KMS-11 (cell line): ENCODE measurements around the gene LHFPL6.

ENCODE experiments used
- H2AFZ ChIP-seq: fragments of 200-600 bp; sonication (generic); 2 replicates; pipeline ENCODE4 v1.6.1; 2016; ENCODE audit warnings: antibody characterized with exemption, mixed run types, low read depth
- H3K27ac ChIP-seq: fragments of 200-600 bp; sonication (generic); 2 replicates; pipeline ENCODE4 v1.6.1; 2016; ENCODE audit warnings: mild to moderate bottlenecking, mixed run types
- H3K27me3 ChIP-seq: fragments of 200-600 bp; sonication (generic); 2 replicates; pipeline ENCODE4 v1.6.1; 2017; ENCODE audit warnings: mild to moderate bottlenecking, low read depth, mixed run types, moderate library complexity; ENCODE audit not compliant: insufficient read depth
- H3K36me3 ChIP-seq: fragments of 200-600 bp; sonication (generic); 2 replicates; pipeline ENCODE4 v1.6.1; 2017; ENCODE audit warnings: mild to moderate bottlenecking, mixed run types; ENCODE audit not compliant: insufficient read depth
- H3K4me1 ChIP-seq: fragments of 200-600 bp; sonication (generic); 2 replicates; pipeline ENCODE4 v1.6.1; 2016; ENCODE audit warnings: mild to moderate bottlenecking, low read depth, mixed run types; ENCODE audit not compliant: poor library complexity, severe bottlenecking
- H3K4me2 ChIP-seq: fragments of 200-600 bp; sonication (generic); 2 replicates; pipeline ENCODE4 v1.7.0; 2016; ENCODE audit warnings: mild to moderate bottlenecking, mixed run types
- H3K4me3 ChIP-seq: fragments of 200-600 bp; sonication (generic); IDR thresholded peaks from 2 replicates; pipeline ENCODE4 v1.6.1; 2017; ENCODE audit warnings: low read depth, low read length, mixed read lengths; ENCODE audit not compliant: insufficient read depth
- H3K79me2 ChIP-seq: fragments of 200-600 bp; sonication (generic); 2 replicates; pipeline ENCODE4 v1.6.1; 2016; ENCODE audit warnings: low read depth, mixed run types; ENCODE audit not compliant: insufficient read depth
- H3K9ac ChIP-seq: fragments of 200-600 bp; sonication (generic); 2 replicates; pipeline ENCODE4 v1.6.1; 2016; ENCODE audit warnings: mild to moderate bottlenecking, mixed run types
- H4K20me1 ChIP-seq: fragments of 200-600 bp; sonication (generic); 2 replicates; pipeline ENCODE4 v1.6.1; 2016; ENCODE audit warnings: mild to moderate bottlenecking, mixed run types; ENCODE audit not compliant: insufficient read depth
- CTCF ChIP-seq: fragments of 200-600 bp; sonication (generic); conservative IDR thresholded peaks from 2 replicates; pipeline ENCODE4 v1.6.1; 2017; ENCODE audit warnings: low read depth, mild to moderate bottlenecking, antibody characterized with exemption, low read length, moderate library complexity, mixed read lengths

LHFPL6 gene

DNA sequence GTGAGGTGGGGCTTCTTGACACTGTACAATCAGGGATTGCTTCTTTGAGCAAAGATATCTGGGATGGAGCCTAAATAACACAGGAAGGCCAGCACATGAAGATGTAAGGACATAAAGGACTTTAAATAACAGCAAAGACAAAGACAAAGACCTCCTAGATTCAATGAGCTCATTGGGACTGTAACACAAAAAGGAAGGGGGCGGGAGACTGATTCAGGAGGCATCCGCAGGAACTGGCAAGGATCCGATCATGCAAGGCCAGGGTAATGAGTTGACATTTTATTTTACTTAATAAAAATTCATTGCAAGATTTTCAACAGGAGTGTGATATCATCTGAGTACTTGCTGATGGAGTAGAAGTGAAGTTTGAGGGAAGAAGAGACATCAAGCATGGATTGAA is 121.5 kb downstream of the LHFPL6 start:
- Histone ChIP-seq H2AFZ (no peak overlapping the region), H3K9ac (no peak overlapping the region), H3K4me3 (no peak overlapping the region), H3K27ac (no peak overlapping the region), H3K4me2 (no peak overlapping the region), H4K20me1 (no peaks in the 10 kb centered on the region), H3K4me1 (no peaks in the 10 kb centered on the region), H3K36me3 (no peaks in the 10 kb centered on the region), H3K79me2 (no peaks in the 10 kb centered on the region), H3K27me3 (no peaks in the 10 kb centered on the region)
- no peak for TF ChIP-seq CTCF

DNA sequence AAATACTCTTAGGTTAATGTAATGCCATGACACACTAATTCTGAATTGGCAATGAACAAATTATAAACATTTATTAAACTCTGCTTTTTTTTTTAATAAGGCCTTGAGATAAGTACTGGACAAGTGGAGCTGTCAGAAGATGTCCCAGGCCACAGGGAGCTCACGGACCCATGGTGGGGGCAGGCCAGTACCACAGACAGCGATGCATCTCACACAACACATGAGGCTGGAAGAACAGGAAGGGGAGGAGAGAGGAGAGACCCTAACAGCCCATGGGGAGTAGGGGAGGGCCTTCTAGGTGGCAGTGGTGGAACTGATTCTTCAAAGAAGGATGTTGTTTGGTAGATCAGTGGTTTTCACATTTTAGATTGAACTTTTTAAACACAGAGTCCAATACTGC is 128.4 kb downstream of the LHFPL6 start:
- Histone ChIP-seq H3K4me1 (no peaks in the 10 kb centered on the region), H3K4me2 (no peak overlapping the region), H3K79me2 (no peaks in the 10 kb centered on the region), H3K4me3 (no peak overlapping the region), H3K27me3 (no peaks in the 10 kb centered on the region), H2AFZ (no peak overlapping the region), H3K27ac (no peak overlapping the region), H3K9ac (no peak overlapping the region), H3K36me3 (no peaks in the 10 kb centered on the region), H4K20me1 (no peaks in the 10 kb centered on the region)
- TF ChIP-seq CTCF: no peak

GRCh38 chr13:39469676-39470075 is 133.3 kb downstream of the LHFPL6 start:
- H3K27me3 ChIP-seq: no peaks in the 10 kb centered on the region
- H3K36me3 ChIP-seq: no peaks in the 10 kb centered on the region
- no peak for TF ChIP-seq CTCF
- no peaks in the 10 kb centered on the region for H3K4me1 ChIP-seq
- no peak overlapping the region for H3K9ac ChIP-seq
- no peak overlapping the region for H2AFZ ChIP-seq
- H3K27ac ChIP-seq: no peak overlapping the region
- H3K4me2 ChIP-seq: no peak overlapping the region
- H4K20me1 ChIP-seq: no peaks in the 10 kb centered on the region
- H3K4me3 ChIP-seq: no peak overlapping the region
- no peaks in the 10 kb centered on the region for H3K79me2 ChIP-seq

DNA sequence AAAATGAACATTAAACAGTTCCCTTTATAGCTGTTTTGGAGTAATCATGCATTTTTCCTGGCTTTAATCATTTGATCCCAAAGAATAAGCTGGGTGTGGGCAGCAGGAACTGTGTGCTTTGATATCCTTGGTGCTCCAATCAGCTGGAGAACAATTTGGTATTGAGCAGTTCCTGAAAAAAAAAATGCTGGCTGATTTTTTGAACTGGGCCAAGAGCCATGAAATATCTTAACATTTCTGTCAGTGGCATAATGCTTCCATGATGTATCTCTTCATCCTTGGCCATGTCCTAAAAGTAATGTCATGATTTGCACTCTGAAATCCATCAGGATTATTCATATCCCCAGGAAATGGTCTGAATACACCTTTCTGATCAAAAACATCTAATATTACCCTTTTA is 134.7 kb downstream of the LHFPL6 start:
- no peak overlapping the region for H3K9ac ChIP-seq
- no peaks in the 10 kb centered on the region for H3K79me2 ChIP-seq
- no peaks in the 10 kb centered on the region for H3K36me3 ChIP-seq
- no peak overlapping the region for H2AFZ ChIP-seq
- no peak for TF ChIP-seq CTCF
- H3K4me2 ChIP-seq: no peak overlapping the region
- H3K27me3 ChIP-seq: no peaks in the 10 kb centered on the region
- no peak overlapping the region for H3K27ac ChIP-seq
- H3K4me1 ChIP-seq: no peaks in the 10 kb centered on the region
- no peaks in the 10 kb centered on the region for H4K20me1 ChIP-seq
- no peak overlapping the region for H3K4me3 ChIP-seq

GRCh38 chr13:39463611-39464010 is 139.4 kb downstream of the LHFPL6 start:
- no peaks in the 10 kb centered on the region for H4K20me1 ChIP-seq
- H3K27me3 ChIP-seq: no peaks in the 10 kb centered on the region
- H3K36me3 ChIP-seq: no peaks in the 10 kb centered on the region
- no peak overlapping the region for H2AFZ ChIP-seq
- no peak overlapping the region for H3K27ac ChIP-seq
- no peaks in the 10 kb centered on the region for H3K4me1 ChIP-seq
- TF ChIP-seq CTCF: no peak
- H3K9ac ChIP-seq: no peak overlapping the region
- no peak overlapping the region for H3K4me2 ChIP-seq
- no peaks in the 10 kb centered on the region for H3K79me2 ChIP-seq
- no peak overlapping the region for H3K4me3 ChIP-seq
